HEK293 (cell line): ENCODE data around the gene EML6.

Experiments
- FEZF1 ChIP-seq: fragments of 450-650 bp; formaldehyde crosslinking; IDR thresholded peaks from 2 replicates; pipeline ENCODE4 v1.5.1; 2016; ENCODE audit warnings: missing biosample characterization, missing genetic modification characterization
- GLIS2 ChIP-seq: fragments of 450-650 bp; formaldehyde crosslinking; IDR thresholded peaks from 2 replicates; pipeline ENCODE4 v1.5.1; 2016; ENCODE audit warnings: missing biosample characterization, missing genetic modification characterization
- IKZF3 ChIP-seq: fragments of 450-650 bp; IDR thresholded peaks from 2 replicates; pipeline ENCODE4 v1.5.0; 2018; ENCODE audit warnings: missing biosample characterization, mild to moderate bottlenecking, missing genetic modification characterization, moderate library complexity
- OVOL3 ChIP-seq: fragments of 450-650 bp; formaldehyde crosslinking; IDR thresholded peaks from 2 replicates; pipeline ENCODE4 v1.5.1; 2016; ENCODE audit warnings: missing biosample characterization, missing genetic modification characterization
- ZFHX2 ChIP-seq: fragments of 450-650 bp; formaldehyde crosslinking; conservative IDR thresholded peaks from 2 replicates; pipeline ENCODE4 v1.5.1; 2016; ENCODE audit warnings: missing biosample characterization, missing genetic modification characterization
- ZNF24 ChIP-seq: fragments of 450-650 bp; formaldehyde crosslinking; IDR thresholded peaks from 2 replicates; pipeline ENCODE4 v1.5.1; 2016; ENCODE audit warnings: missing biosample characterization, missing genetic modification characterization
- ZNF274 ChIP-seq, 2 experiments: fragments of 200-500 bp in 1 of 2; fragments of 450-650 bp in 1 of 2; sonication (Bioruptor generic) in 1 of 2; formaldehyde crosslinking in 1 of 2; IDR thresholded peaks; 2 replicates each; pipeline versions ENCODE4 v1.5.1 to v1.6.1; 2014 to 2016; ENCODE audit warnings: borderline replicate concordance in 1 of 2, inconsistent platforms in 1 of 2, low read length in 1 of 2, missing biosample characterization in 1 of 2, missing genetic modification characterization in 1 of 2
- ZNF350 ChIP-seq: fragments of 450-650 bp; formaldehyde crosslinking; IDR thresholded peaks from 2 replicates; pipeline ENCODE4 v1.5.0; 2017; ENCODE audit warnings: missing biosample characterization, mild to moderate bottlenecking, missing genetic modification characterization
- ZNF658 ChIP-seq: fragments of 450-650 bp; formaldehyde crosslinking; IDR thresholded peaks from 2 replicates; pipeline ENCODE4; 2016; ENCODE audit warnings: missing biosample characterization, missing genetic modification characterization
- ZNF776 ChIP-seq: fragments of 450-650 bp; formaldehyde crosslinking; IDR thresholded peaks from 2 replicates; pipeline ENCODE4 v1.5.0; 2017; ENCODE audit warnings: missing biosample characterization, missing genetic modification characterization, borderline replicate concordance
- TF ChIP-seq, protein P1 (sequence below): fragments of 450-650 bp; formaldehyde crosslinking; IDR thresholded peaks from 2 replicates; pipeline ENCODE4 v1.5.1; 2016; ENCODE audit warnings: missing biosample characterization, missing genetic modification characterization

DNA sequence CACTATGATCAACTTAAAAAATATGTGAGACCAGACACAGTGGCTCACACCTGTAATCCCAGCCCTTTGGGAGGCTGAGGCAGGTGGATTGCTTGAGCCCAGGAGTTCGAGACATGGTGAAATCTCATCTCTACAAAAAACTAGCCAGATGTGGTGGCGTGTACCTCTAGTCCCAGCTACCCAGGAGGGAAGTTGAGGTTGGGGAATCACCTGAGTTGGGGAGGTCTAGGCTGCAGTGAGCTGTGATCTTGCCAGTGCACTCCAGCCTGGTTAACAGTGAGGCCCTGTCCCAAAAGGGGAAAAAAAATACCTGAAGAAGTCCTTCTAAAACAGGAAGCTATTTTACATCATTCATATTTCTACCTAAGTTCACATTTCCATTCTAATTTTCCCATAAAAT is 144.0 kb downstream of the EML6 start:
- TF ChIP-seq ZNF24 (tag by site-specific recombination) (no peak), ZNF274 (IDR thresholded peaks at IDR 0.05; ENCODE audit: low read length) (no peak), ZNF274 (tag by site-specific recombination; IDR thresholded peaks at IDR 0.05; ENCODE audit: borderline replicate concordance) (no peak), OVOL3 (no peak), ZNF776 (tag by site-specific recombination) (no peak), ZNF658 (tag by site-specific recombination) (no peak), FEZF1 (tag by site-specific recombination) (no peak), GLIS2 (tag by site-specific recombination) (no peak), ZFHX2 (tag by site-specific recombination) (no peak), IKZF3 (tag by site-specific recombination) (no peak), ZNF350 (tag by site-specific recombination) (no peak)
- TF ChIP-seq, protein P1, sequence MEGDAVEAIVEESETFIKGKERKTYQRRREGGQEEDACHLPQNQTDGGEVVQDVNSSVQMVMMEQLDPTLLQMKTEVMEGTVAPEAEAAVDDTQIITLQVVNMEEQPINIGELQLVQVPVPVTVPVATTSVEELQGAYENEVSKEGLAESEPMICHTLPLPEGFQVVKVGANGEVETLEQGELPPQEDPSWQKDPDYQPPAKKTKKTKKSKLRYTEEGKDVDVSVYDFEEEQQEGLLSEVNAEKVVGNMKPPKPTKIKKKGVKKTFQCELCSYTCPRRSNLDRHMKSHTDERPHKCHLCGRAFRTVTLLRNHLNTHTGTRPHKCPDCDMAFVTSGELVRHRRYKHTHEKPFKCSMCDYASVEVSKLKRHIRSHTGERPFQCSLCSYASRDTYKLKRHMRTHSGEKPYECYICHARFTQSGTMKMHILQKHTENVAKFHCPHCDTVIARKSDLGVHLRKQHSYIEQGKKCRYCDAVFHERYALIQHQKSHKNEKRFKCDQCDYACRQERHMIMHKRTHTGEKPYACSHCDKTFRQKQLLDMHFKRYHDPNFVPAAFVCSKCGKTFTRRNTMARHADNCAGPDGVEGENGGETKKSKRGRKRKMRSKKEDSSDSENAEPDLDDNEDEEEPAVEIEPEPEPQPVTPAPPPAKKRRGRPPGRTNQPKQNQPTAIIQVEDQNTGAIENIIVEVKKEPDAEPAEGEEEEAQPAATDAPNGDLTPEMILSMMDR (tag by site-specific recombination) = no peak
